Neural progenitor cell (in vitro differentiated cells): ENCODE measurements around the gene MVD.

Source experiments
- CTCF ChIP-seq: fragments of 200-600 bp; sonication (generic); IDR thresholded peaks from 2 replicates; pipeline ENCODE4 v1.5.1; 2017; ENCODE audit warnings: antibody characterized with exemption, mild to moderate bottlenecking
- EZH2 ChIP-seq: fragments of 200-600 bp; sonication (generic); IDR thresholded peaks from 2 replicates; pipeline ENCODE4 v1.6.1; 2017; ENCODE audit warnings: antibody characterized with exemption, mild to moderate bottlenecking, moderate library complexity

DNA sequence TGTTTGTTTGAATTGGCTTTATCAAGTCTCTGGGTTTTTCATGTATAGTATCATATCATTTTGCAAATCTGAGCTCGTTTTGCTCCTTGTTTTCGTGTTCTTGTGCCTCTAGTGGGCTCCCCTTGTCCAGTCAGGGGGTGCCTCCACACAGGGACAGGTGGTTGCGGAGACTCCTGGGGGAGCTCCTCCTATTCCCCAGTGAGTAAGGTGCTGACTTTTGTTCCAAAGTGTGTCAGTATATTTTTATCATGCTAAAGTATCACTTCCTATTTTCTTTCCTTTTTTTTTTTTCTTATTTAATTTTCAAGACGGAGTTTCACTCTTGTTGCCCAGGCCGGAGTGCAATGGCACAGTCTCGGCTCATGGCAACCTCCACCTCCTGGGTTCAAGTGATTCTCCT, 54.8 kb downstream of the MVD start:
- TF ChIP-seq CTCF (no peak), EZH2 (no peak)
